Pons (tissue), 1 donor: ENCODE measurements around the gene ZC3H12D.

Experiments used
- DNase-seq: peaks from one replicate; pipeline ENCODE4 v3.0.0-alpha.2; 2016; ENCODE audit warnings: low spot score

ZC3H12D gene

DNA sequence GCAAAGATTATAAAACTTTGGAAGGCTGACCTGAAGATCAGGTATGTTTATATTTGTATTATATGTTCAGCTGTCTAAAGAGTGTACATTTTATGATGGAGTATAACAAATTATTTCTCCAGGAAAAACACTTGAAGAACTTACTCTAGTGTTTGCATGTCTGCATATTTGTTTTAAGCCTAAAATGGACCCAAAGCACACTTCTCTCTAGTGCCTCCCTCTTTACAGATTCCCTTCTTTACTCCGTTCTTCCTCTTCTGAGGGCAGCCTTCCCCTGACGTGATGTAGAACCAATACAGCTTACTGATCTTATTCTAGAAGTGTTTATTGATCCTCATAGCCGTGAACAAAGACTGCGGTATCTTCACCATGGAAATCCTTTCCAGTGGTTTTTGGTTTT lies 70.8 kb downstream of the ZC3H12D start:
- DNase-seq, result no peak

DNA sequence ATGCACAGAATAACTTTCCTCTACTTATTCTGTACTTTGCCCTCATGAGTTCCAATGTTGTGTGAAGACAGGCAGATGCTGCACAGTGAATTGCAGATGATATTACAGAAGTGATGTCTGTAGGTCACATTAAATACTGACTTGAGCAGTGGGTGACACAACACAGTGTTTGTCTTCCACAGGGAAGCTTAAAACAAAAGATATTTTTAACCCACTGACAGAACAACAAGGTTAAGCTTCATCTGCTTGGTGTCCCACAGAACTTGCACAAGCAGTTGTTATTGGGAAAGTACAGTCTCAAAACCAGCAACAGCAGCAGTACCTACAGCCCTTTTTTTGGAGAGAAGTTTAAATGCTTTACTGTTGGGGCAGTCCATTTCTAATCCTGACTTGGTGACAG lies 74.3 kb downstream of the ZC3H12D start:
- DNase-seq, result no peak

DNA sequence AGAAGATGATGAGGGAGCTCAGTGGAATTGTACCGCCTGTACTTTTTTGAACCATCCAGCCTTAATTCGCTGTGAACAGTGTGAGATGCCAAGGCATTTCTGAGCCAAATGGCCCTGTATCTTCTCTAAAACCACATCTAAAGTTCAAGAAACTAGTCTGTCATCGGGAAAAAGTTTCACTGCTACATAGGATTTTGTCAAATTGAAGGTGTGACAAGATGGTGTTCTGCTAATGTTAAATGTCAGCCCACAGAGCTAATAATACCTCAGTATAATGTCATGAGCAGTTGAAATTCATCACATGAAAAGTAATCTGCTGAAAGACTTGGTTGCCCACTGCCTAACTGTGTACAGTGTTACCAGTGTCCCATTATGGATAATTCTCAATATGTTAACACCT lies 75.2 kb downstream of the ZC3H12D start:
- no peak for DNase-seq

DNA sequence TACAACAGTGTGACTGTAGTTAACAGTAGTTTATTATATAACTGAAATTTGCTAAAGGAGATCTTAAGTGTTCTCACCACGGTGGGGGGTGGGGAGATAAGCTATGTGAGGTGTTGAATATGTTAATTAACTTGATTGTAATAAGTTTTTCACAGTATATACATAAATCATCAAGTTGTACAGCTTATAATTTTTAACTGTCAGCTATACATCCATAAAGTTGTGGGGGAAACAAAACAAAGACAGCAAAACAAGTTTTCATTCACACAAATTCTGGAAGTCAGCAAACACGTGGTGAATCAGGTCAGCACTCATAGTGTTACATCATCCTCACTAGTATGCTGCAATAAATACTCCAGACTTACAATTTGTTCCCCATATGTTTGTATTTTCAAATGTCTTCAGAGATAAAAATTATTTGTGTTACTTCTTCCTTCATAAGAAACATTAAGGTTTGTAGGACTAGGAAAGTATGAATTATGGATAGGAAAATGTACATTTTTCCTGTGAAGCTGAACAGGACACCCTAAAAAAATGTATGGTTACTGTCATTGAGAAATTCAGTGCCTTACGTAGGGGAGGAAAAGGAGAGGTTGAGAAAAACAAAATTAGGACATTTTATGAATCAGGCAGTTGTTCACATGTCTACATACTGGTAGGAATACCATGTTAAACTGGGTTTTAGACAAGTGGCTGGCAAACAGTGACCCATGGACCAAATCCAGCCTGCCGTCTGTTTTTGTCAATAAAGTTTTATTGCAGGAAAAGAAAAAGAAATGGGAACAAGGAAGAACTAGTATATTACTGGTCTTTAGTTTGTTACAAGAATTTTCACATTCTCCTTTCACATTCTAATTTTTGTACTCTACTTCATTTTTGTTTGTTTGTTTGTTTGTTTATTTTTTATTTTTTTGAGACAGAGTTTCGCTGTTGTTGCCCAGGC lies 78.7 kb downstream of the ZC3H12D start:
- no peak for DNase-seq

DNA sequence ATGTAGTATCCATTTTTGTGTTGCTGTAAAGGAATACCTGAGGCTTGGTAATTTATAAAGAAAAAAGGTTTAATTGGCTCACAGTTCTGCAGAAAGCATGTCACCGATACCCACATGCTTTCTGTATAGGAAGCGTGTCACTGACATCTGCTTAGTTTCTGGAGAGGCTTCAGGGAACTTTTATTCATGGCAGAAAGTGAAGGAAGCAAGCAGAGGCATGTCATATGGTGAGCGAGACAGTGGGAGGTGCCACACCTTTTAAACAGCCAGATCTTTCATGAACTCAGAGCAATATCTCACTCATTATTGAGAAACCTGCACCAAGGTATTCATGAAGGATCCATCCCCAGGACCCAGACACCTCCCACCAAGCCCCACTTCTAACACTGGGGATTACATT lies 81.3 kb downstream of the ZC3H12D start:
- DNase-seq, result no peak

DNA sequence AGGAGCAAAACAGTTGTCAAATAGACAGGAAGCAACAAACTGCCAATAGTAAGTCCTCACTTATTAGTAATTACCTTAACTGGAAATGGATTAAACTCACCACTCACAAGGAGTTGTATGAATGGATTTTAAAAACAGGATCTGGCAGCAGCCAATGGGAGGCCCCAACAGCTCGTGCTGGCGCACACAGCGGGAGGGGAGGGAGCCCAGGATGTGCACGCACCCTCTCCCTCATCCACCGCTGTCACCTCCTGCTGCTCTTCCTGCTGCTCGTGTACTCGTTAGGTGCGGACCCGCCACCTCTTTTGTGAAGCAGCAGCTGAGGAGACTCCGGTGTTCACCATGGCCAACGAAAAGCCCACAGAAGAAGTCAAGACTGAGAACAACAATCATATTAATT lies 84.8 kb downstream of the ZC3H12D start, which contains the start of gene SUMO4:
Gene SUMO4, plus strand, starts transcription at position 213 of the 400 bp plus-strand sequence. Its CDS starts 130 bp downstream, at position 343.
- DNase-seq, result no peak

DNA sequence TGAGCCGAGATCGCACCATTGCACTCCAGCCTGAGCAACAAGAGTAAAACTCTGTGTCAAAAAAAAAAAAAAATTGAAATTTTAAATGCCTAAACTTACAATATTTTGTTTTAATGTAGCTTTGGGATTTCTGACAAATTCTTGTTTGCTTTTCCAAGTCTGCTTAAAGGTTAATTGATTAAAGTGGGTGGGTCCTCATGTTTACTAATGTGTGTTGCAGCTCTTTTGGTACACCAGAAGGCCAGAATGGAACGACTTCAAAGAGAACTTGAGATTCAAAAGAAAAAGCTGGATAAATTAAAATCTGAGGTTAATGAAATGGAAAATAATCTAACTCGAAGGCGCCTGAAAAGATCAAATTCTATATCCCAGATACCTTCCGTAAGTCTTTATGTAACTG lies 87.4 kb downstream of the ZC3H12D start:
- DNase-seq, result no peak
